ENCODE results near the gene KCTD2.
"Not testable (repeated sequence)": the region's sequence is repeated elsewhere in the genome, so short reads cannot be mapped to it uniquely, and the experiment has no call there.

Gene KCTD2

GRCh38 chr17:75046407-75047289, at the start of gene KCTD2, which contains the start of gene ATP5PD:
KCTD2 (plus strand) TSS chr17:75047225; CDS start chr17:75047251, 26 bp downstream.
ATP5PD (minus strand) TSS chr17:75046969; CDS start chr17:75042650, 4,319 bp downstream.
- WGBS (ENCODE audit: insufficient coverage, insufficient read length) = no CpG with 5 or more reads among the region's 72 CpGs
- Histone ChIP-seq H3K36me3 (ENCODE audit: control insufficient read depth, insufficient read depth, low read length) (peaks cover 7% of the 10 kb centered on the region; the same call in 1 of the 2 replicates), H3K4me3 (ENCODE audit: low read length) (peak within 1 kb of the TSS; percentile 100), H3K9me3 (ENCODE audit: control insufficient read depth, insufficient read depth, low read length) (no peaks in the 10 kb centered on the region), H3K27me3 (ENCODE audit: control insufficient read depth, insufficient read depth, low read length) (no peaks in the 10 kb centered on the region), H3K27ac (ENCODE audit: low read length) (no peak within 1 kb of the TSS), H3K4me1 (ENCODE audit: control insufficient read depth, insufficient read depth, low read length) (no peaks in the 10 kb centered on the region)
- DNase-seq (ENCODE audit: low read depth, low spot score) = peak; percentile 91

- H3K4me3 ChIP-seq (ENCODE audit: low read length) = no peak overlapping the region
- DNase-seq (ENCODE audit: low read depth, low spot score) = no peak
- peaks cover 22% of the 10 kb centered on the region for H3K36me3 ChIP-seq (ENCODE audit: control insufficient read depth, insufficient read depth, low read length)
- no peak overlapping the region for H3K27ac ChIP-seq (ENCODE audit: low read length)
- H3K4me1 ChIP-seq (ENCODE audit: control insufficient read depth, insufficient read depth, low read length) = no peaks in the 10 kb centered on the region
- H3K9me3 ChIP-seq (ENCODE audit: control insufficient read depth, insufficient read depth, low read length) = no peaks in the 10 kb centered on the region
- H3K27me3 ChIP-seq (ENCODE audit: control insufficient read depth, insufficient read depth, low read length) = no peaks in the 10 kb centered on the region; the same call in 1 of the 2 replicates
- WGBS (ENCODE audit: insufficient coverage, insufficient read length) = no CpG with 5 or more reads among the region's 6 CpGs
Measured at GRCh38 chr17:74998783-74999182, 48.2 kb upstream of the KCTD2 start.

DNA sequence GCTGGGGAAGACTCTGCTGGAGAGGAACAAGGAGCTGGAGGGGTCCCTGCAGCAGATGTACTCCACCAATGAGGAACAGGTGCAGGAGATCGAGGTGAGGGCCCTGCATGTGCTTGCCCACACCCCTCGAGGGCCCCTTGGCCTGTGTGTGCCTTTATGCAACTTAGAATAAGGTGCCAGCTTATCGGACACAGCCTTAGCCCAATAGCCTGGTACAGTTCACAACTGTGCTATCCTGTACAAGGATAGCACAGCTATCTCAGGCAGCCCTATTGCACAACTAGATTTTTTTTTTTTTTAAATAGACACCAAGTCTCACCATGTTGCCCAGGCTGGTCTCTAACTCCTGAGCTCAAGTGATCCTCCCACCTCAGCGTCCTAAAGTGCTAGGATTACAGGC, 47.5 kb upstream of the KCTD2 start:
- no peak for DNase-seq (ENCODE audit: low read depth, low spot score)
- Histone ChIP-seq H3K36me3 (ENCODE audit: control insufficient read depth, insufficient read depth, low read length) (peaks cover 25% of the 10 kb centered on the region), H3K27me3 (ENCODE audit: control insufficient read depth, insufficient read depth, low read length) (no peaks in the 10 kb centered on the region; the same call in 1 of the 2 replicates), H3K4me3 (ENCODE audit: low read length) (no peak overlapping the region), H3K9me3 (ENCODE audit: control insufficient read depth, insufficient read depth, low read length) (no peaks in the 10 kb centered on the region), H3K27ac (ENCODE audit: low read length) (no peak overlapping the region), H3K4me1 (ENCODE audit: control insufficient read depth, insufficient read depth, low read length) (no peaks in the 10 kb centered on the region)
- WGBS (ENCODE audit: insufficient coverage, insufficient read length) = no CpG with 5 or more reads among the region's 4 CpGs

GRCh38 chr17:75001915-75002843, 44.8 kb upstream of the KCTD2 start:
- no peaks in the 10 kb centered on the region for H3K4me1 ChIP-seq (ENCODE audit: control insufficient read depth, insufficient read depth, low read length)
- no peak overlapping the region for H3K27ac ChIP-seq (ENCODE audit: low read length)
- no CpG with 5 or more reads among the region's 15 CpGs for WGBS (ENCODE audit: insufficient coverage, insufficient read length)
- no peak for DNase-seq (ENCODE audit: low read depth, low spot score)
- no peak overlapping the region for H3K4me3 ChIP-seq (ENCODE audit: low read length)
- no peaks in the 10 kb centered on the region for H3K27me3 ChIP-seq (ENCODE audit: control insufficient read depth, insufficient read depth, low read length)
- H3K9me3 ChIP-seq (ENCODE audit: control insufficient read depth, insufficient read depth, low read length) = no peaks in the 10 kb centered on the region
- H3K36me3 ChIP-seq (ENCODE audit: control insufficient read depth, insufficient read depth, low read length) = peaks cover 29% of the 10 kb centered on the region

GRCh38 chr17:75003070-75003956, 43.7 kb upstream of the KCTD2 start:
- no peak for DNase-seq (ENCODE audit: low read depth, low spot score)
- Histone ChIP-seq H3K9me3 (ENCODE audit: control insufficient read depth, insufficient read depth, low read length) (no peaks in the 10 kb centered on the region), H3K36me3 (ENCODE audit: control insufficient read depth, insufficient read depth, low read length) (peaks cover 29% of the 10 kb centered on the region), H3K4me3 (ENCODE audit: low read length) (no peak overlapping the region), H3K27ac (ENCODE audit: low read length) (no peak overlapping the region), H3K27me3 (ENCODE audit: control insufficient read depth, insufficient read depth, low read length) (no peaks in the 10 kb centered on the region), H3K4me1 (ENCODE audit: control insufficient read depth, insufficient read depth, low read length) (no peaks in the 10 kb centered on the region)
- WGBS (ENCODE audit: insufficient coverage, insufficient read length) = no CpG with 5 or more reads among the region's 76 CpGs

DNA sequence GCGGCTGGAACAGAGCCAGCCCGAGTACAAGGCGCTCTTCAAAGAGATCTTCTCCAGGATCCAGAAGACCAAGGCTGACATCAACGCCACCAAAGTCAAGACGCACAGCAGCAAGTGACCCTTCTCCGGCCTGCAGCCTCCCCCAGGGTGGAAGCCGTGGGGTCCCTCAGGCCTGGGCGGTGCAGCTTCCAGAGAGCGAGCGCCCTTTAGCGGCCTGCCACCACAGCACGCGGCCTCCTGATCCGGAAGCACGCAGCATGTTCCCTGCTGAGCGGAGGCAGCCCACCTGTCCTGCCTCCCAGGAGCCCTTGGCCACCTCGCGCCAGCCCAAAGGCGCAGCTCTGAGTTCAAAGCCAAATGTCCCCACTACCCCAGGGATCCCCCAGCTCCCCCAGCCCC, 43.1 kb upstream of the KCTD2 start:
- Histone ChIP-seq H3K4me3 (ENCODE audit: low read length) (no peak overlapping the region), H3K4me1 (ENCODE audit: control insufficient read depth, insufficient read depth, low read length) (no peaks in the 10 kb centered on the region), H3K36me3 (ENCODE audit: control insufficient read depth, insufficient read depth, low read length) (peaks cover 29% of the 10 kb centered on the region), H3K27ac (ENCODE audit: low read length) (no peak overlapping the region), H3K9me3 (ENCODE audit: control insufficient read depth, insufficient read depth, low read length) (no peaks in the 10 kb centered on the region), H3K27me3 (ENCODE audit: control insufficient read depth, insufficient read depth, low read length) (no peaks in the 10 kb centered on the region)
- no CpG with 5 or more reads among the region's 19 CpGs for WGBS (ENCODE audit: insufficient coverage, insufficient read length)
- no peak for DNase-seq (ENCODE audit: low read depth, low spot score)

DNA sequence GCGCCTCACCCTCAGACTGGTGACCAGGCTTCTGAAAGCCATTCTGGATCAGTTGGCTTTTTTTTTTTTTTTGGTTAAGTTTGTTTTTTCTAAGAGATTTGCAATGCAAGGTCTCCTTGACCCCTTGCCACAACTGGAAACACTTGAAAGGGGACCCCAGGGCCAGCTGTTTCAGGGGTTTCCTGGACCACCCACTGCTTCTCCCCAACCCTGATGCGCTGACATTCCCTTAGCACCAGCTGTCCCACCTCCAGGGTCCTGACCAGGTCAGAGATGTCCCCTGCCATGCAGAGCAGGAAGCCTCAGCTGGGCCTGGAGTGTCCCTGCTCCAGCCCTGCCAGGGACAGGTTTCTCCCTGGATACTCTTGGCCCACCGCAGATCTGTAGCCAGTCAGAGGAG, 42.7 kb upstream of the KCTD2 start:
- no peaks in the 10 kb centered on the region for H3K9me3 ChIP-seq (ENCODE audit: control insufficient read depth, insufficient read depth, low read length)
- DNase-seq (ENCODE audit: low read depth, low spot score) = no peak
- WGBS (ENCODE audit: insufficient coverage, insufficient read length) = no CpG with 5 or more reads among the region's 3 CpGs
- no peak overlapping the region for H3K4me3 ChIP-seq (ENCODE audit: low read length)
- H3K27ac ChIP-seq (ENCODE audit: low read length) = no peak overlapping the region
- H3K27me3 ChIP-seq (ENCODE audit: control insufficient read depth, insufficient read depth, low read length) = no peaks in the 10 kb centered on the region
- H3K4me1 ChIP-seq (ENCODE audit: control insufficient read depth, insufficient read depth, low read length) = no peaks in the 10 kb centered on the region
- peaks cover 27% of the 10 kb centered on the region for H3K36me3 ChIP-seq (ENCODE audit: control insufficient read depth, insufficient read depth, low read length)

GRCh38 chr17:75005291-75005690, 41.7 kb upstream of the KCTD2 start:
- Histone ChIP-seq H3K27ac (ENCODE audit: low read length) (no peak overlapping the region), H3K27me3 (ENCODE audit: control insufficient read depth, insufficient read depth, low read length) (no peaks in the 10 kb centered on the region), H3K36me3 (ENCODE audit: control insufficient read depth, insufficient read depth, low read length) (peaks cover 25% of the 10 kb centered on the region), H3K4me1 (ENCODE audit: control insufficient read depth, insufficient read depth, low read length) (no peaks in the 10 kb centered on the region), H3K4me3 (ENCODE audit: low read length) (no peak overlapping the region), H3K9me3 (ENCODE audit: control insufficient read depth, insufficient read depth, low read length) (no peaks in the 10 kb centered on the region)
- DNase-seq (ENCODE audit: low read depth, low spot score) = no peak
- WGBS (ENCODE audit: insufficient coverage, insufficient read length) = no CpG with 5 or more reads among the region's 8 CpGs

- H3K36me3 ChIP-seq (ENCODE audit: control insufficient read depth, insufficient read depth, low read length) = peaks cover 25% of the 10 kb centered on the region
- no CpG with 5 or more reads among the region's 6 CpGs for WGBS (ENCODE audit: insufficient coverage, insufficient read length)
- not testable (repeated sequence) for H3K27ac ChIP-seq (ENCODE audit: low read length); H3K9me3 ChIP-seq (ENCODE audit: control insufficient read depth, insufficient read depth, low read length); H3K27me3 ChIP-seq (ENCODE audit: control insufficient read depth, insufficient read depth, low read length); H3K4me3 ChIP-seq (ENCODE audit: low read length); DNase-seq (ENCODE audit: low read depth, low spot score); H3K4me1 ChIP-seq (ENCODE audit: control insufficient read depth, insufficient read depth, low read length)
Measured at GRCh38 chr17:75006084-75006483, 40.9 kb upstream of the KCTD2 start.
